GM21786 (cell line): ENCODE measurements around the gene ACTL7A.
"Not testable (repeated sequence)": the region's sequence is repeated elsewhere in the genome, so short reads cannot be mapped to it uniquely, and the experiment has no call there.

Experiments used
- ATAC-seq: cut with Tn5 transposase; IDR thresholded peaks from one replicate; pipeline ENCODE4 v1.9.1; 2021; ENCODE audit not compliant: unreplicated experiment

The ACTL7A gene

GRCh38 chr9:108876425-108876824, 14.4 kb downstream of the ACTL7A start:
- no peak for ATAC-seq

GRCh38 chr9:108877524-108877923, 15.5 kb downstream of the ACTL7A start:
- no peak for ATAC-seq

DNA sequence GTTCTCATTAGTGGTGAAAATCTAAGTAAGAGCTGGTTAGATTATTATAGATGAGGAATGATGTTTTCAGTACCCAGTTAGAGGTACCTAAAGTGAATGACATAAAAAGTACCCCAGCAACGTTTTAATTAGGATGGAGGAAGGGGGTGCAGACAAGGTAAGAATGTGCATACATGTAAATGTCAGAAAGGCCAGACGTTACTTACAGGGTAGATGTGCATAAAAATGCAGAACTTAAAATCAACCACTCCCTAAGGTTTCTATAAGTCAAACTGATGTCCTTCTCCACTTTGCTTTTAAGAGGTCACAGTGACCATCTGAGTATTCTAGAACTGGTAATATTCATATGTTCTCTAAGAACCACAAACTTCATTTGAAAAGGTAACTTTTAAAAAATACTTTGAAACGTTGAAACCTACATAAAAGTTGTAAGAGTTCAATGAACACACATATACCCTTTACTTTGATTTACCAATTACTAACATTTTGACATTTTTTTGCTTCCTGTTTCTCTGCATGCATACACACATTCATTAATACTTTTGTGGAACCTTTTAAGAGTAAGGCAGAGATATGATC, 18.8 kb downstream of the ACTL7A start:
- no peak for ATAC-seq

DNA sequence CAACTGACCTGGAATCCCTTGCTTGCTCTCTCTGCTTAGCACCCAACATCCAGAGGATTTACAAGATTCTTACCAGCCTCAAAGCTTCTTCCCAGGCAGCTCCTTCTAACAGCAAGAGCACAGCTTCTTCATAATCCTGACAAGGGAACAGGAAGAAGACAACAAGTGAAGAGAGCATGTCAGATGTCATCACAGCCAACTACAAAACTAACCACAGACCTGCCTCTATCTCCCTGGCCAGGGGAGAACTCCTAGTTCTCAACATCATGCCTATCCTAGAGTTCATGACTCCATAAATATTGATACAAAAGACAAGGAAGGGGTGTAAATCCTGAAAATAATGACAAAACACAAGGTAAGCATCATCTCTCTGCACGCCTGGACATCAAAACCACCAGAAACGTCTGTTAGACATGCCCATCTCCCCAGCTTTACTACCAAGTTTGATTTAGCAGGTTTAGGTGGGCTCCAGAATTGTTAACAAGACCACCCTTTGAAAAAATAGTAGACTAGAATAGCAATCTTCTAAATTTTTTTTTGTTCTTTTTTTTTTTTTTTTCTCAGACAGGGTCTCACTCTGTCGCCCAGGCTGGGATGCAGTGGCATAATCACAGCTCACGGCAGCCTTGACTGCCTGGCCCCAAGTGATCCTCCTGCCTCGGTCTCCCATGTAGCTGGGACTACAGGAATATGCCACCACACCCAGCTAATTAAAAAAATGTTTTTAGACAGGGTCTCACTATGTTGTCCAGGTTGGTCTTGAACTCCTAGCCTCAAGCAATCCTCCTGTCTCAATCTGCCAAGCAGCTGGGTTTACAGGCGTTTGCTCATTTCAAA, 20.2 kb downstream of the ACTL7A start:
- no peak for ATAC-seq

DNA sequence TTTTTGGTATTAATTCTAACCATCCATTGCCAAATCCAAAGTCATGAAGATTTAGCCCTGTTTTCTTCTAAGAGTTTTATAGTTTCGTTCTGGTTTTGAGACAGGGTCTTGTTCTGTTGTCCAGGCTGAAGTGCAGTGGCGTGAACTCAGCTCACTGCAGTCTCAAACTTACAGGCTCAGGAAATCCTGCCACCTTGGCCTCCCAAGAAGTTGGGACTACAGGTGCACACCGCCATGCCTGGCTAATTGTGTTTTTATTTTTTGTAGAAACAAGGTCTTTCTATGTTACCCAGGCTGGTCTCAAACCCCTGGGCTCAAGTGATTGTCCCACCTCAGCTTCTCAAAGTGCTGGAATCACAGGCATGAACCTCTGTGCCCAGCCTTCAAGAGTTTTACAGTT, 21.0 kb downstream of the ACTL7A start:
- no peak for ATAC-seq

GRCh38 chr9:108884701-108885100, 22.6 kb downstream of the ACTL7A start:
- ATAC-seq, result no peak

DNA sequence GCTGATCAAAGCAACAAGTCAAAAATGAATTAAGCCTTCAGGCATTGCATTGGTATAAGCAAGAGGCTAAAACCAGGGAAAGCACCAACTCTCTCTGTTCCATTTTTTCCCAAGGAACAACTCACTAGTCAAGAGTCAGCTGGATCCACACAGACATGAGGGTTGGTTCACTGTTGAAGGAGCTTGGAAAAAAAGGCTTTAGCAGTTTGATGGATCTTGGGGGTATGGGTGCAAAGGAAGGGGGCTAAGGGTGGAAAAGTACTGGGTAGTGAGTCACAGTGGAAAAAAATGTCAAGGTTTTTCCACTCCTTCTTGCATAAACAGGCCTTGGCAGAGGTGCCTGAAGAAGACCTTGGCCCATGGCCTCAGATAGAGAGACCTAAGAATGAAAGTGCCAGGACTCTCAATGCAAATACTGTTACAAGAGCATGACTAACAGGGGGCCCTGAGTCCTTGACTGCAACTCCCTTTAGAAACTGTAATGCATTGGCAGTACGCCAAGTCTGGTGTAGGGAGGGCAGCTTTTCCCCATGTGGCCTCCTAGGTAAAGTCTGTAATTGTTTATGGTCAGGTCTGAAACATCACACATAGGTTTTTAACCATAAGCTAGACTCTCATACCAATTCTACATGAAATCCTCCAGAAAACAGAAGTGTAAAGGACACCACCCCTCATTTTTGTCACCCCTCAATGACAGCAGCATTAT, 23.7 kb downstream of the ACTL7A start:
- ATAC-seq, result peak; percentile 99

- not testable (repeated sequence) for ATAC-seq
These were observed 24.7 kb downstream of the ACTL7A start for GRCh38 chr9:108886594-108887271.

DNA sequence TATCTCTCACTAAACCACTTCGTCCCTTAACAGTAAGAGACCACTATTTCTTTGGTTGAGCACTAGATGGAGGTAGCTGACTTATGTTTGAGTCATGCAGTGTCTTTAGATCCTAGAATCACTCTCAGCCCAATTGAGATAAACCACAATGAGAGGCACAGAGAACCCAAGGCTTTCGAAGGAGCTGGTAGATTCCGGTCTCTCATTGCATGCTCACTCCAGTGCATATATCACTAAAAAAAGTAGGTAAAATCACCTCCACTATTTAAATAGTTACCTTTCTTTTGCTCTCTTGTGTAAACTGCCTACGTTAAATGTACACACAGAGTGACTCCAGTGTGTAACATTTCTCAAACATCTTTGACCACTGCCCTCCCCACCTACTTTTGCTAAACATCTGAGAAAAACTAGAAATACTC, 27.6 kb downstream of the ACTL7A start:
- ATAC-seq, result no peak

DNA sequence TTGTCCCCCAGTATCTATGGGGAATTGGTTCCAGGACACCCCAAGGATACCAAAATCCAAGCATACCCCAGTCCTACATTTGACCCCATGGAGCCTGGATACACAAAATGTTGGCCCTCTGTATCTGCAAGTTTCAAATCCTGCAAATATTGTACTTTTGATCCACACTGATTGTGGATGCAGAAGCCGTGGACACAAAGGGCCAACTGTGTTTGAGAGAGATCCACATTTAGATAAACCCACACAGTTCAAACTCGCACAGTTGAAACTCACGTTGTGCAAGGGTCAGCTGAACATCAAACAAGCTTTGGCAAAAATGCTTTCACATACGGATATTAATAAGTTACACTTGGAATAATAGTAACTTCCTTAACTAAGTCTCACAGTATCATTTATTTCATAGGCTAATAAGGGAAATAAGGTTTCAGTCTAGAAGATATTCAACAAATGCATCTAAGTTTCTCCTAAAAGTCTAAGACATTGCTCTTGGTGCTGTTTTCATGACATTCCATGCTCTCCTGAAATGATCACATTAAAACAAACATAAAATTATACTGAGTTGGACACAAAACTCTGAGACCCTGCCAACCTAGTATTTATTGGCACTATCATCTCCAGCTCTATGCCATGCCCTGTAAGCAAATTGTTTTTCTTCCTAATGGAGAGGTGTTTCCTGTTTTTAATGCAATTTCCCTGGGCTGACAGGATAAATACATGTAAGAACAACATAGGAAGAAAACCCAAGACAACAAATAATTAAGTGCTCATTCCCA, 32.3 kb downstream of the ACTL7A start:
- ATAC-seq, result no peak

GRCh38 chr9:108897324-108898096, 35.4 kb downstream of the ACTL7A start:
- no peak for ATAC-seq

DNA sequence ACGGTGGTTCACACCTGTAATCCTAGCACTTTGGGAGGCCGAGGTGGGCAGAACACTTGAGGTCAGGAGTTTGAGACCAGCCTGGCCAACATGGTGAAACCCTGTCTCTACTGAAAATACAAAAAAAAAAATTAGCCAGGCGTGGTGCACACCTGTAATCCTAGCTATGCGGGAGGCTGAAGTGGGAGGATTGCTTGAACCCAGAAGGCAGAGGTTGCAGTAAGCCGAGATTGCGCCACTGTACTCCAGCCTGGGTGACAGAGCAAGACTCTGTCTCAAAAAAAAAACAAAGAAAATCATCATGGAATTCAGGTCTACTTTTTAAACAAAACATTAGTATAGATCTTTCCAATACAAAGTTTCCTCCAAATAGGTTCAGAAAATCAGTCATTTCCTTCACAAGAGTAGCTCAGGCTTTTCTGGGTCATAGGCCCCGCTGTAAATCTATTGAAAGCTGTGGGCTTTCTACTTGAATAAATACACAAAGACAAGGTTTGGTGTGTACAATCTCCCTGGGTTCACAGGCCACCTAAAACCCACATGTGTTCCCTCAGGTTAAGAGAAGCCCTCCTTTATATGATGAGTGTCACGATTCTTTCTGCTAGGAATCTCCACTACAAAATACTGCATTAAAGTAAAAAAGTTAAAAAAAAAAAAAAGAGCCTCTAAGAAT, 37.1 kb downstream of the ACTL7A start:
- ATAC-seq, result not testable (repeated sequence)

GRCh38 chr9:108900176-108900575, 38.1 kb downstream of the ACTL7A start:
- no peak for ATAC-seq

DNA sequence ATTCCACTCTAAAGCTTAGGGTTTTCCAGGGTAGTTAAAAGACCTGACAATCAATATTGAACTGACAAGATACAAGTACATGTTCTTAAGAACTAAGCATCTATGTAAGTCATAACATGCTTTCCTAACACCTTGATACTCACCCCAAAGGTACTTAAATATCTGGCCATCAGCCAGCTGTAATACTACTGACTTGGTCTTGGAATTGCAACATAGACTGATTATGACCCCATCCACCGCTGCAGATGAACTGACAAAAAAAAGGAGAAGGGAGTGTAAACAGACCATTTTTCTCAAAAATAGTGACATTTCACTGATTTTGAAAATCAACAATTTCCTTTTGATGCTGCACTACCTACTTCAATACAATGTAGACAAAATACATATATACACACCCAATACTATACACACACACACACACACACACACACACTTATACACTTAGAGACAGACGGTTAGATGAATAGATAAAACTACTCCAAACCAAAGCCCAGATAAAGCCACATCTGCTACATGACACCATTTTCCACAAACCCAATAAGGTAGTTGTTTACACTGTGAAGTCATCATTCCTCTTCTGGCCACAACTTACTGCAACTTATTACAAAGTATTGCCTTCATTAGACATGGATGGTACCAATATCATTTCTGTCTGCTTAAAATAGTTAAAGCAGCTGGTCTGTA, 41.5 kb downstream of the ACTL7A start:
- no peak for ATAC-seq

- ATAC-seq, result no peak
These were observed 42.1 kb downstream of the ACTL7A start for GRCh38 chr9:108904161-108904560.

- ATAC-seq, result no peak
These were observed 43.4 kb downstream of the ACTL7A start for GRCh38 chr9:108905494-108905893.

DNA sequence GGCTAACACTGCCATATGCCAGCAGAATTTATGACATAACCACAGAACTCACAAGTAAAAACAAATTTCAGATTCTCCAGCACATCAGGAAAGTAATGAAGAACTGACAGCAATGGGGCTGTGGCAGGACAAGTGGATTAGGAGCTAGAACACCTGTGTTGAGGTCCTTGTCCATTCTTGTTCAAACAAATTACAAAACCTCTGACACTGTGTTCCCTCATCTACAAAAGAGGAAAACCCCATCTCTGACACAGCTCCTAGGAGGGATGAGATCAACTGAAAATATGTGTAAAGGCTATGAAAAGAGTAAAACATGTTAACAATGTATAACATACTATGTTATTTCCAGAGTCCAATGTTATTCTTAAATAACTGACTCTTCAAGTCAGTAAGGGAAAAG, 48.3 kb downstream of the ACTL7A start:
- no peak for ATAC-seq

DNA sequence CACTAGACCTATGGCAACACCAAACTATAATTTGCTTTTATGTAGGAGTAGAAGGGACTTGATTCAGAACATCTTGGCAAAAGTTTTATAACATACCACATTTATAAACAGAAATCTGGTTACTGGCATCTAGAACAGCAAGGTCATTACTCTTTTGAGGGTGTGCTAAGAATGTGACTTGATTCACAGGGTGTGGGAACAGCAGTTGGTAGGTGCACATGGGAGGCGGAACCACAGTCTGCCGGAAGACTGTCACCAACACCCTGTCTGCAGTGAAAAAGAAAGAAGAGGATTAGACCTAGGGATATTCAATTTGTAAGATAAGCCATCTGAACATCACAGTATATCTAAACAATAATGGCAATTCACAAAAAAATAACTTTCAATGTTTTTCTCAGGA, 48.8 kb downstream of the ACTL7A start:
- no peak for ATAC-seq

- no peak for ATAC-seq
These were observed 49.8 kb downstream of the ACTL7A start for GRCh38 chr9:108911820-108912219.
